HEK293 (cell line): Measurements from ENCODE around the gene RSPO1.

Experiments used
- KLF16 ChIP-seq: fragments of 450-650 bp; formaldehyde crosslinking; IDR thresholded peaks from 2 replicates; pipeline ENCODE4 v1.5.1; 2017; ENCODE audit warnings: missing biosample characterization, missing genetic modification characterization
- OVOL3 ChIP-seq: fragments of 450-650 bp; formaldehyde crosslinking; IDR thresholded peaks from 2 replicates; pipeline ENCODE4 v1.5.1; 2016; ENCODE audit warnings: missing biosample characterization, missing genetic modification characterization
- PATZ1 ChIP-seq: fragments of 450-650 bp; formaldehyde crosslinking; IDR thresholded peaks from 2 replicates; pipeline ENCODE4 v1.5.1; 2016; ENCODE audit warnings: missing biosample characterization, missing genetic modification characterization
- ZNF561 ChIP-seq: fragments of 450-650 bp; IDR thresholded peaks from 2 replicates; pipeline ENCODE4 v1.5.1; 2018; ENCODE audit warnings: missing biosample characterization, missing genetic modification characterization, borderline replicate concordance
- ZNF843 ChIP-seq: fragments of 450-650 bp; formaldehyde crosslinking; IDR thresholded peaks from 2 replicates; pipeline ENCODE4 v1.5.1; 2016; ENCODE audit warnings: missing biosample characterization, missing genetic modification characterization
- TF ChIP-seq, protein P1 (sequence below): fragments of 450-650 bp; formaldehyde crosslinking; IDR thresholded peaks from 2 replicates; pipeline ENCODE4 v1.5.1; 2016; ENCODE audit warnings: missing biosample characterization, missing genetic modification characterization

- TF ChIP-seq PATZ1 (tag by site-specific recombination) (no peak), KLF16 (tag by site-specific recombination) (no peak), ZNF843 (tag by site-specific recombination) (no peak), ZNF561 (no peak), OVOL3 (tag by site-specific recombination) (no peak)
- TF ChIP-seq, protein P1, sequence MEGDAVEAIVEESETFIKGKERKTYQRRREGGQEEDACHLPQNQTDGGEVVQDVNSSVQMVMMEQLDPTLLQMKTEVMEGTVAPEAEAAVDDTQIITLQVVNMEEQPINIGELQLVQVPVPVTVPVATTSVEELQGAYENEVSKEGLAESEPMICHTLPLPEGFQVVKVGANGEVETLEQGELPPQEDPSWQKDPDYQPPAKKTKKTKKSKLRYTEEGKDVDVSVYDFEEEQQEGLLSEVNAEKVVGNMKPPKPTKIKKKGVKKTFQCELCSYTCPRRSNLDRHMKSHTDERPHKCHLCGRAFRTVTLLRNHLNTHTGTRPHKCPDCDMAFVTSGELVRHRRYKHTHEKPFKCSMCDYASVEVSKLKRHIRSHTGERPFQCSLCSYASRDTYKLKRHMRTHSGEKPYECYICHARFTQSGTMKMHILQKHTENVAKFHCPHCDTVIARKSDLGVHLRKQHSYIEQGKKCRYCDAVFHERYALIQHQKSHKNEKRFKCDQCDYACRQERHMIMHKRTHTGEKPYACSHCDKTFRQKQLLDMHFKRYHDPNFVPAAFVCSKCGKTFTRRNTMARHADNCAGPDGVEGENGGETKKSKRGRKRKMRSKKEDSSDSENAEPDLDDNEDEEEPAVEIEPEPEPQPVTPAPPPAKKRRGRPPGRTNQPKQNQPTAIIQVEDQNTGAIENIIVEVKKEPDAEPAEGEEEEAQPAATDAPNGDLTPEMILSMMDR (tag by site-specific recombination) = no peak
These were observed 5.7 kb downstream of the RSPO1 start for GRCh38 chr1:37629008-37629407.
